Common myeloid progenitor, CD34-positive (primary cell): Measurements from ENCODE around the gene AGAP1.
"Not testable (repeated sequence)": the region's sequence is repeated elsewhere in the genome, so short reads cannot be mapped to it uniquely, and the experiment has no call there.

Experiments
- CTCF ChIA-PET: fragments of 350-600 bp; sonication (Branson Sonifier 250); formaldehyde crosslinking; loops from one replicate; lab custom pipeline; 2021; ENCODE audit warnings: antibody characterized with exemption; lab: Charles Lee
- POLR2A ChIA-PET: fragments of 350-600 bp; sonication (Branson Sonifier 250); formaldehyde crosslinking; loops from one replicate; lab custom pipeline; 2021; ENCODE audit warnings: antibody characterized with exemption; lab: Charles Lee
- DNase-seq, 3 donors: peaks; one replicate each; pipeline versions ENCODE4 v3.0.0 to v3.0.0-alpha.2; 2013
- H3K27ac ChIP-seq, 2 experiments: 1 replicate in 1 of 2; 2 replicates in 1 of 2; pipeline ENCODE4 v1.7.0; 2013; ENCODE audit warnings: inconsistent platforms in 2 of 2, low read length in 2 of 2, mild to moderate bottlenecking in 2 of 2, low read depth in 1 of 2, moderate library complexity in 1 of 2; ENCODE audit not compliant: severe bottlenecking in 2 of 2, insufficient read depth in 1 of 2, poor library complexity in 1 of 2
- H3K27me3 ChIP-seq, 5 experiments: replicated peaks in 2 of 5; 1 replicate in 3 of 5; 2 replicates in 2 of 5; pipeline versions ENCODE4 v1.6.1 to v1.7.0; 2013; ENCODE audit warnings: low read length in 4 of 5, mild to moderate bottlenecking in 2 of 5, moderate library complexity in 2 of 5, inconsistent platforms in 1 of 5; ENCODE audit not compliant: insufficient read depth in 5 of 5, control insufficient read depth in 4 of 5
- H3K36me3 ChIP-seq, 4 experiments: 1 replicate in 2 of 4; 2 replicates in 2 of 4; pipeline versions ENCODE4 v1.6.1 to v1.7.0; 2013; ENCODE audit warnings: low read length in 3 of 4, control low read depth in 1 of 4, mild to moderate bottlenecking in 1 of 4; ENCODE audit not compliant: control insufficient read depth in 4 of 4, insufficient read depth in 4 of 4
- H3K4me1 ChIP-seq, 4 experiments: 1 replicate in 3 of 4; 2 replicates in 1 of 4; pipeline versions ENCODE4 v1.6.1 to v1.7.1; 2013; ENCODE audit warnings: low read length in 3 of 4, mild to moderate bottlenecking in 3 of 4, control low read depth in 1 of 4, inconsistent platforms in 1 of 4, moderate library complexity in 1 of 4; ENCODE audit not compliant: control insufficient read depth in 4 of 4, insufficient read depth in 4 of 4; ENCODE audit errors: control extremely low read depth in 1 of 4
- H3K4me3 ChIP-seq, 7 experiments: 1 replicate in 4 of 7; 2 replicates in 3 of 7; pipeline versions ENCODE4 v1.5.1 to v1.7.0; 2013; ENCODE audit warnings: mild to moderate bottlenecking in 7 of 7, low read length in 6 of 7, moderate library complexity in 6 of 7, inconsistent platforms in 2 of 7, low read depth in 2 of 7, control low read depth in 1 of 7; ENCODE audit not compliant: insufficient read depth in 4 of 7, control insufficient read depth in 1 of 7; ENCODE audit errors: extremely low read depth in 1 of 7
- H3K9me3 ChIP-seq, 5 experiments: 1 replicate in 4 of 5; 2 replicates in 1 of 5; pipeline versions ENCODE4 v1.6.1 to v1.7.1; 2013; ENCODE audit warnings: low read length in 4 of 5, mild to moderate bottlenecking in 2 of 5, inconsistent platforms in 1 of 5, low read depth in 1 of 5, moderate library complexity in 1 of 5; ENCODE audit not compliant: control insufficient read depth in 4 of 5, insufficient read depth in 2 of 5; ENCODE audit errors: control extremely low read depth in 1 of 5
- WGBS: methylation state at CpG from one replicate; pipeline ENCODE4 v1.1.5; 2013; ENCODE audit not compliant: insufficient coverage; 5-methylcytosine and 5-hydroxymethylcytosine counted together

AGAP1 gene

GRCh38 chr2:235600926-235601325, 107.1 kb downstream of the AGAP1 start:
- ChIA-PET CTCF (interaction anchor here (1.1 kb wide), 1 partner anchor 161 kb away, joined by 3 read pairs; no protein-coding TSS in a partner anchor), POLR2A (no interaction called here)
- no peak for DNase-seq
- peaks cover 0 to 21% (median 0%) of the 10 kb centered on the region in 5 experiments for H3K27me3 ChIP-seq
- H3K4me1 ChIP-seq = no peaks in the 10 kb centered on the region
- 93% methylated on average over 4 of the region's 5 CpGs for WGBS
- H3K4me3 ChIP-seq = no peak overlapping the region
- H3K9me3 ChIP-seq = peaks cover 0 to 4% (median 0%) of the 10 kb centered on the region in 5 experiments
- no peak overlapping the region for H3K27ac ChIP-seq
- H3K36me3 ChIP-seq = no peaks in the 10 kb centered on the region

- ChIA-PET CTCF (no interaction called here), POLR2A (no interaction called here)
- no peak for DNase-seq
- Histone ChIP-seq H3K36me3 (no peaks in the 10 kb centered on the region), H3K4me3 (no peak overlapping the region), H3K4me1 (no peaks in the 10 kb centered on the region), H3K27me3 (peaks cover 0 to 27% (median 4%) of the 10 kb centered on the region in 5 experiments), H3K27ac (no peak overlapping the region), H3K9me3 (peaks cover 0 to 4% (median 0%) of the 10 kb centered on the region in 5 experiments)
- 98% methylated on average over 11 of the region's 12 CpGs for WGBS
Observed at GRCh38 chr2:235601960-235602704, 108.3 kb downstream of the AGAP1 start.

- H3K4me3 ChIP-seq, H3K27ac ChIP-seq, H3K4me1 ChIP-seq, DNase-seq, H3K36me3 ChIP-seq, CTCF ChIA-PET, H3K9me3 ChIP-seq, POLR2A ChIA-PET: not testable (repeated sequence)
- peaks cover 0 to 32% (median 6%) of the 10 kb centered on the region in 5 experiments for H3K27me3 ChIP-seq
- WGBS = 89% methylated on average over 5 of the region's 7 CpGs
Observed at GRCh38 chr2:235602971-235603370, 109.1 kb downstream of the AGAP1 start.

- H3K27me3 ChIP-seq = peaks cover 0 to 35% (median 7%) of the 10 kb centered on the region in 5 experiments
- POLR2A ChIA-PET = no interaction called here
- no peaks in the 10 kb centered on the region for H3K36me3 ChIP-seq
- CTCF ChIA-PET = no interaction called here
- WGBS = 90% methylated on average over 7 of the region's 8 CpGs
- H3K4me3 ChIP-seq = no peak overlapping the region
- H3K27ac ChIP-seq = no peak overlapping the region
- peaks cover 0 to 4% (median 0%) of the 10 kb centered on the region in 5 experiments for H3K9me3 ChIP-seq
- no peak for DNase-seq
- no peaks in the 10 kb centered on the region for H3K4me1 ChIP-seq
Observed at GRCh38 chr2:235603659-235604058, 109.8 kb downstream of the AGAP1 start.

GRCh38 chr2:235605312-235606003, 111.6 kb downstream of the AGAP1 start:
- Histone ChIP-seq H3K4me3 (no peak overlapping the region), H3K36me3 (no peaks in the 10 kb centered on the region), H3K27ac (no peak overlapping the region), H3K9me3 (peaks cover 0 to 4% (median 0%) of the 10 kb centered on the region in 5 experiments), H3K27me3 (peaks cover 0 to 31% (median 7%) of the 10 kb centered on the region in 5 experiments), H3K4me1 (no peaks in the 10 kb centered on the region)
- ChIA-PET CTCF (no interaction called here), POLR2A (no interaction called here)
- DNase-seq = peak in 2 of 3 donors; percentile 31 to 35
- WGBS = 57% methylated on average over 18 of the region's 22 CpGs

DNA sequence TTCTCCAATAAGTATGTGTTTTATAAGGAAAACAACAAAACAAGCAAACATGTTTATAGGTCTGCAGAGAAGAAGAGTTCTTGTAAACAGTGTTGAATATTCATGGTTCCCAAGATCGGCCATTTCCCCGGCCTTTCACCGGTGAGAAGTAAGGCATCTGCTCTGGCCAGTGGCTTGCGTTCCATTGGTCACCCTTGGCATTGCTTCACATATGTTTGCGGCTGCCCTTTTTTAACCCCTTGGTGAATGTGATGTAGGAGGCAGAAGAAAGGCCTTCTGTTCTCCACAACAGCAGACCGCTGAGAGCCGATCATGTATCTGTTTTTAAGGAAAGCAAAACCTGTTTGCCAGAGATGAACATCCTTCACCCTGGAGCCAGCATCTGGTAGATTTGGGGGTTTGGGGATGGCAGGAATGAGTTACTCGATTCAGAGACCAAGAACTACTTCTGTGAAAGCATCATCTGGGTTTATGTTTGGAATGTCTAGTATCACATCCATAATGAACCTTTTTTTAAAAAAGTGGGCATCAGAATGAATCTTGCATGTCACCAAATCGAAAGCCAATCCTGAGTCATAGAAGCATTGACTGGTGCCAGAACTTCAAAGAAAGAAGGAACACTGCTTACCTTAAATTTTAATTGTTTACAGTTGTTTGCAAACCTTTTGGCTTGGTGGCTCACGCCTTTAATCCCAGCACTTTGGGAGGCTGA, 112.3 kb downstream of the AGAP1 start:
- no peak overlapping the region for H3K27ac ChIP-seq
- peaks cover 0 to 31% (median 7%) of the 10 kb centered on the region in 5 experiments for H3K27me3 ChIP-seq
- 86% methylated on average over 9 of the region's 10 CpGs for WGBS
- no peaks in the 10 kb centered on the region for H3K4me1 ChIP-seq
- H3K36me3 ChIP-seq = no peaks in the 10 kb centered on the region
- POLR2A ChIA-PET = no interaction called here
- no peak for DNase-seq
- peaks cover 0 to 4% (median 0%) of the 10 kb centered on the region in 5 experiments for H3K9me3 ChIP-seq
- CTCF ChIA-PET = no interaction called here
- H3K4me3 ChIP-seq = no peak overlapping the region
